Right lobe of liver (tissue), 6 donors: Measurements from ENCODE around the gene CTTN. TPM values are rescaled to one million over a fixed set of nuclear protein-coding genes. Genes with fewer than 3 reads are reported as not detected.

Source experiments
- ATAC-seq, 4 donors: fragments of 200-7000 bp; cut with Tn5 transposase; one replicate each; pipeline ENCODE4 v1.9.1; 2020; ENCODE audit warnings: mild to moderate bottlenecking in 4 of 4, moderate library complexity in 4 of 4
- DNase-seq, 3 donors: peaks; one replicate each; pipeline ENCODE4 v3.0.0-alpha.2; 2020
- H3K27ac ChIP-seq, 3 donors: fragments of 200-600 bp; one replicate each; pipeline ENCODE4 v1.8.0; 2022
- H3K27me3 ChIP-seq, 2 donors: fragments of 200-600 bp; one replicate each; pipeline ENCODE4 v1.8.0; 2022
- H3K36me3 ChIP-seq, 4 donors: fragments of 200-600 bp; sonication (generic) in 1 of 4; one replicate each; pipeline versions ENCODE4 v1.5.1 to v1.8.0; 2017 to 2022; ENCODE audit warnings: control low read depth in 1 of 4
- H3K4me1 ChIP-seq, 4 donors: fragments of 200-600 bp; sonication (generic) in 1 of 4; one replicate each; pipeline versions ENCODE4 v1.5.1 to v1.8.0; 2017 to 2022; ENCODE audit warnings: control low read depth in 1 of 4
- H3K4me3 ChIP-seq, 3 donors: fragments of 200-600 bp; one replicate each; pipeline ENCODE4 v1.8.0; 2022
- H3K9me3 ChIP-seq, 4 donors: fragments of 200-600 bp; sonication (generic) in 1 of 4; one replicate each; pipeline versions ENCODE4 v1.5.1 to v1.8.0; 2017 to 2022; ENCODE audit warnings: control low read depth in 1 of 4
- CTCF ChIP-seq, 4 donors: fragments of 200-600 bp in 3 of 4; fragments of 450-650 bp in 1 of 4; IDR thresholded peaks; one replicate each; pipeline versions ENCODE4 v1.5.1 to v1.8.0; 2016 to 2022; ENCODE audit warnings: antibody characterized with exemption in 4 of 4, mild to moderate bottlenecking in 2 of 4
- POLR2A ChIP-seq: fragments of 450-650 bp; IDR thresholded peaks from one replicate; pipeline ENCODE4 v1.6.1; 2017; ENCODE audit warnings: antibody characterized with exemption, mild to moderate bottlenecking
- WGBS: methylation state at CpG from one replicate; pipeline ENCODE4 v1.1.6; 2018; ENCODE audit warnings: low coverage, low lambda C conversion rate; ENCODE audit not compliant: insufficient coverage; ENCODE audit errors: missing lambda C conversion rate; 5-methylcytosine and 5-hydroxymethylcytosine counted together
- intact Hi-C, 2 donors: fragments of 100-400 bp; cut with DNase I; formaldehyde crosslinking; loops; one replicate each; pipeline versions ENCODE4 v1.11.2 to v1.14.1; 2022
- total RNA-seq, 6 experiments: library from RNA; depleted of rRNA in 2 of 6; stranded (reverse); fragments of >200 nt in 2 of 6; fragmentation: NEBNext Ultra II Directional in 3 of 6; extraction: Animal tissue kit (Norgen Biotek cat#: 25700) in 3 of 6; gene quantifications; one replicate each; pipeline versions ENCODE4 v1.1.0 to v1.2.4, GENCODE V29; 2016 to 2023
- donor health status: DM: no; HTN: yes; CAD: no.
- donor health status: DM: no; HTN: no; CAD: no.
- donor health status: DM: no; HTN: no; CAD: no.
- donor health status: DM: no; HTN: yes; CAD: no.
- donor health status: DM: no; HTN: yes; CAD: no.

Gene CTTN
- total RNA-seq, 6 experiments from 2014 or later: 63.6 to 90.8 (median 78.5) TPM

DNA sequence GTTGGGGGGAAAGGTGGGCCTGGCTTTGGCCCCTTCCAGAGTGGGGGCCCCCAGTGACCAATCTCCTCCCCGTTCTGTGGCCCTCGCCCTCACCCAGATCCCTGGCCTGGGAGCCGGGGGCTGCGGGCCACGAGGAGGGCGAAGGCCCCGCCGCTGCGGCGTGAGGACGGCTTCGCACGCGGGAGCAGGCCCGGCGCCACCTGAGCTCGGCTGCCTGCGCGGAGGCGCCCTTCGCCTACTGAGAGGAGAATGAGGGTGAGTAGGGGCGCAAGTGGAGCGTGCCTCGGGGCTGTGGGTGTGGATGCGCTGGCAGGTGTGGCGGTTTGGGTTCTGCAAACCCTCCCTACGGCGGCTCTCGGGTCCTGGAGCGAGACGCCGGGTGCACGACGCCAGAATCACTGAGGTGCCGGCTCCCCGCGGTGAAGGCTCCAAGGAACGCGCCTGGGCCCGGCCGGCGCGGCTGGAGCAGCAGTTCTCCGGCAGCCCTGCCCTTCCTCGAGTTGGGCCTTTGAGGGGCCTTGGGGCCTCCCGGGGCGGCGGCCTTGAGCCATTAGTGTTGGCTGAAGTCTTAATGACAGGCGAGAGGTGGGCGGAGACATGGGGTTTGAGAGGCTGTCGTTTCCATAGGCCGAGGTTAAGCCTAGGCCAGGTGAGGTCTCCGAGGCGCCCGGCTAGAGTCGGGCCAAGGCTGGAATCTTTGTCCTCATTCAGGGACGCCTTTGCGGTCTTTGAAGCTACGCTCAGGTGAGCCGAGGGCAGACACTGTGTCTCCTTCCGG, 65.3 kb downstream of the CTTN start:
- DNase-seq (no peak), ATAC-seq (no peak)
- Histone ChIP-seq H3K9me3 (no peaks in the 10 kb centered on the region), H3K27me3 (no peaks in the 10 kb centered on the region), H3K4me3 (no peak overlapping the region), H3K36me3 (no peaks in the 10 kb centered on the region), H3K27ac (no peak overlapping the region), H3K4me1 (no peaks in the 10 kb centered on the region)
- intact Hi-C loops: loop anchor here in 1 of 2 donors (10.0 kb wide), 1 partner anchor 301 kb away; no protein-coding TSS in a partner anchor
- TF ChIP-seq CTCF (IDR thresholded peaks at IDR 0.05) (no peak), POLR2A (no peak)
- 88% methylated on average over 18 of the region's 61 CpGs for WGBS

DNA sequence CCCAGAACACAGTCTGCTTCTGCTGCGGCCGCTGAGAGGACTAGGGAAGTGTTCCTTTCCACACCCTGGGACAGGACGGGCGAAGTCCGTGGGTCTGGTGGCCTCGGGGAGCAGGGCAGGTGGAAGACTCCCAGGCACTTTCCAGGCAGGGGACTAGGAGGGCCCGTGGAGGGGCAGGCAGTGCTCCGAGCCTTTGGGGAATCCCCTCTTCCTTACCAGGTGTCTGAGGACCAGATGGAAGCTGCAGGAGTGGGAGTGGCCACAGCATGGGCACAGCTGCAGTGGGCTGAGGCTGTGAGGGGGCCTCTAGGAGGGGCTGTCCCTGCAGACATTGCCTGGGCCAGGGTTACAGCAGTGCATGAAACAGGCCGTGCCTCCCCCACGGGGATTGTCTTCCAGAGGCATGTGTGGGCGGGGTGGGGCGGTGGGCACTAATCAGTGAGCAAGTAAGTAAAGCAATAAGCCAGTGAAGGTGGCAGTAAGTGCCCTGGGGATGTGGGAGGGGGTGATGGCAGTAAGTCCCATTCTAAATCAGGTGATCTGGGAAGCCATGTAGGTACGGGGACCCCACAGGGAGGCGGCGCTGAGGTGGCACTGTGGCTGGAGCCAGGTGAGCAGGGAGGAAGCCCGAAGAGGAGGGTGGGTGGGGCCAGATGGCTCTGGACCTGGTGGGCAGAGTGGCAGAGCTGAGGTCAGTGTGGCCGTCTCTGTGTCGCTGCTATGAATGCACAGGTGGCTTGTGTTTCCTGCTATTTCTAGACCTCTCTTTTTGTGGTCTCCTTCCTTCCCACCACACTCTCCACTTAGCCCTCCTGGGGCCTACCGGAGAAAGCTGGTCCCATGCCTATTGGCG, 66.4 kb downstream of the CTTN start:
- Histone ChIP-seq H3K27me3 (no peaks in the 10 kb centered on the region), H3K9me3 (no peaks in the 10 kb centered on the region), H3K4me3 (no peak overlapping the region), H3K36me3 (no peaks in the 10 kb centered on the region), H3K27ac (no peak overlapping the region), H3K4me1 (no peaks in the 10 kb centered on the region)
- no peak for DNase-seq
- intact Hi-C loops: loop anchor here in 1 of 2 donors (10.0 kb wide), 1 partner anchor 300 kb away; no protein-coding TSS in a partner anchor
- no peak for TF ChIP-seq POLR2A
- no peak for TF ChIP-seq CTCF (IDR thresholded peaks at IDR 0.05)
- WGBS: 69% methylated on average over 6 of the region's 20 CpGs
- no peak for ATAC-seq

GRCh38 chr11:70466154-70466553, 67.8 kb downstream of the CTTN start:
- no peak for TF ChIP-seq CTCF (IDR thresholded peaks at IDR 0.05)
- no peak for TF ChIP-seq POLR2A
- Histone ChIP-seq H3K36me3 (no peaks in the 10 kb centered on the region), H3K27me3 (no peaks in the 10 kb centered on the region), H3K4me1 (no peaks in the 10 kb centered on the region), H3K4me3 (no peak overlapping the region), H3K9me3 (no peaks in the 10 kb centered on the region), H3K27ac (no peak overlapping the region)
- ATAC-seq (no peak), DNase-seq (no peak)
- 20% methylated on average over 1 of the region's 10 CpGs for WGBS
- intact Hi-C loops: loop anchor here in 1 of 2 donors (10.0 kb wide), 1 partner anchor 299 kb away; no protein-coding TSS in a partner anchor

GRCh38 chr11:70466596-70466995, 68.3 kb downstream of the CTTN start:
- no peak overlapping the region for H3K4me3 ChIP-seq
- H3K9me3 ChIP-seq: no peaks in the 10 kb centered on the region
- TF ChIP-seq POLR2A (no peak), CTCF (IDR thresholded peaks at IDR 0.05) (no peak)
- no CpG with 5 or more reads among the region's 8 CpGs for WGBS
- intact Hi-C loops: loop anchor here in 1 of 2 donors (10.0 kb wide), 1 partner anchor 298 kb away; no protein-coding TSS in a partner anchor
- no peak overlapping the region for H3K27ac ChIP-seq
- H3K27me3 ChIP-seq: no peaks in the 10 kb centered on the region
- DNase-seq: no peak
- peak in 1 of 4 donors; percentile 14 for ATAC-seq
- H3K36me3 ChIP-seq: no peaks in the 10 kb centered on the region
- no peaks in the 10 kb centered on the region for H3K4me1 ChIP-seq
